Measurements from ENCODE around the gene CEACAM18.

DNA sequence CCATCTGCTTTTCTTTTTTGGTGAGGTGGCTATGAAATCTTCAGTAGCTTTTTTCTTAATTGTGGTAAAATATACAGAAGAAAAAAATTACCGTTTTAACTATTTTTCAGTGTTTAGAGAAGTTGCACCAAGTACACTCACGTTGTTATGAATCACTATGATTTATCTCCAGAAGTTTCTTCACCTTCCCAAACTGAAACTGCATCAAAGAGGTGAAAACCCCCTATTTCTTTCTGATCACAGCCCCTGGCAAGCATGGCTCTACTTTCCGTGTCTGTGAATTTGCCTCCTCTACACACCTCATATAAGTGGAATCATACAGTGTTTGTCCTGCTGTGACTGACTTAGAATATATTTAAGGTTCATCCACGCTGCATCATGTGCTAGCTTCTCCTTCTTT, 45.3 kb upstream of the CEACAM18 start:
- TF ChIP-seq POLR2AphosphoS5 (IDR thresholded peaks at IDR 0.05; ENCODE audit: low read depth, low read length) (no peak), TAF1 (IDR thresholded peaks at IDR 0.05; ENCODE audit: borderline replicate concordance, insufficient read depth, low read length) (no peak), FOXP2 (optimal IDR thresholded peaks at IDR 0.05; ENCODE audit: borderline replicate concordance, extremely low read depth, extremely low read length, insufficient read depth) (no peak), SIN3A (IDR thresholded peaks at IDR 0.05; ENCODE audit: borderline replicate concordance, insufficient read depth, low read length) (no peak)
- TF ChIP-seq, protein P1, sequence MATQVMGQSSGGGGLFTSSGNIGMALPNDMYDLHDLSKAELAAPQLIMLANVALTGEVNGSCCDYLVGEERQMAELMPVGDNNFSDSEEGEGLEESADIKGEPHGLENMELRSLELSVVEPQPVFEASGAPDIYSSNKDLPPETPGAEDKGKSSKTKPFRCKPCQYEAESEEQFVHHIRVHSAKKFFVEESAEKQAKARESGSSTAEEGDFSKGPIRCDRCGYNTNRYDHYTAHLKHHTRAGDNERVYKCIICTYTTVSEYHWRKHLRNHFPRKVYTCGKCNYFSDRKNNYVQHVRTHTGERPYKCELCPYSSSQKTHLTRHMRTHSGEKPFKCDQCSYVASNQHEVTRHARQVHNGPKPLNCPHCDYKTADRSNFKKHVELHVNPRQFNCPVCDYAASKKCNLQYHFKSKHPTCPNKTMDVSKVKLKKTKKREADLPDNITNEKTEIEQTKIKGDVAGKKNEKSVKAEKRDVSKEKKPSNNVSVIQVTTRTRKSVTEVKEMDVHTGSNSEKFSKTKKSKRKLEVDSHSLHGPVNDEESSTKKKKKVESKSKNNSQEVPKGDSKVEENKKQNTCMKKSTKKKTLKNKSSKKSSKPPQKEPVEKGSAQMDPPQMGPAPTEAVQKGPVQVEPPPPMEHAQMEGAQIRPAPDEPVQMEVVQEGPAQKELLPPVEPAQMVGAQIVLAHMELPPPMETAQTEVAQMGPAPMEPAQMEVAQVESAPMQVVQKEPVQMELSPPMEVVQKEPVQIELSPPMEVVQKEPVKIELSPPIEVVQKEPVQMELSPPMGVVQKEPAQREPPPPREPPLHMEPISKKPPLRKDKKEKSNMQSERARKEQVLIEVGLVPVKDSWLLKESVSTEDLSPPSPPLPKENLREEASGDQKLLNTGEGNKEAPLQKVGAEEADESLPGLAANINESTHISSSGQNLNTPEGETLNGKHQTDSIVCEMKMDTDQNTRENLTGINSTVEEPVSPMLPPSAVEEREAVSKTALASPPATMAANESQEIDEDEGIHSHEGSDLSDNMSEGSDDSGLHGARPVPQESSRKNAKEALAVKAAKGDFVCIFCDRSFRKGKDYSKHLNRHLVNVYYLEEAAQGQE (IDR thresholded peaks at IDR 0.05; ENCODE audit: insufficient read depth in 1 of 2, low read depth in 2 of 2, low read length in 2 of 2) = no peak
